GM21619 (cell line): ENCODE measurements around the gene GRIP2.

Experiments
- ATAC-seq: cut with Tn5 transposase; IDR thresholded peaks from one replicate; pipeline ENCODE4 v1.9.1; 2021; ENCODE audit not compliant: unreplicated experiment

GRIP2 gene

DNA sequence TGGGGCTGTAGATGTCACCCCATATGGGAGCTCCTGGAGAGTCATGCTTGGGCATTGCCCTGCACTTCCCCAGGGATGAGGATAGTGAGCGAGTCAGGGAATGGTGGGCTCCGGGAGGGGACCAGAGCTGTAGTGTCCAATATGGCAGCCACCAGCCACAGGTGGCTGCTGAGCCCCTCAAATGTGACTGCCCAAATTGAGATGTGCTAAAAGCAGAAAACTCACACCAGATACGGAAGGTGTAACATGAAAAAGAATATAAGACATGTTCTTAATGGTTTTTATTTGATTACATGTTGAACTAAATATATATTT is 31.7 kb downstream of the GRIP2 start:
- ATAC-seq = no peak

DNA sequence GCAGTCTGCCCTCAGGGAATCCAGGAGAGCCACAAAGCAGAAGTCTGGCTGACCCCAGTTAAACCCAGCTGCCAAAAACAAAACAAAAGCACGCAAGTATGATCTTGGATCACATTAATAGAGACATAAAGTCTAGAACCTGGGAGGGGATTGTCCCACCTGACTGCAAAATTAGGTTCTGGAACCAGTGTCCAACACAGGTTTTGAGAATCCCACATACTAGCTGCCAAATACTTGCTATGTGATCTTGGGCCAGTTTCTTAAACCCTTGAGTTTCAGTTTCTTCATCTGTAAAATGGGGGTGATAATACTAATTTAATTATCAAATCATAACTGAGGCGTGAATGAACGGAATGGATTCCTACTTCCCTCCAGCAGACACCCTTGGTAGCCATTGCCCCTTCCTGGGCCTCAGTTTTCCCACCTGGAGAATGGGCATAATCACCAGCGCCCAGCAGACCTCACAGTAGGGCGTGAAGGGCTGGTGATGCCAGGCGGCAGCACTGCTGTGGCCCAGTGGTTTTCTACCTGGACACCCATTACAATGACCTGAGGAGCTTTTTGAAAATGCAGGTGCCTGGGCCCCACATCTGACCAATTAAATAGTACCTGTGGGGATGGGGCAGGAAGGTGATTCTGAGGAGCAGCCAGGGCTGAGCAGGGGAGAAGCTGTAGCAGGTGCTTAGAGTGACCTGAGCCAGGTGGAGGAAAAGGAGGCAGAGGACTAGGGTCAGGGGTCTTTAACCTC is 32.2 kb downstream of the GRIP2 start:
- no peak for ATAC-seq

DNA sequence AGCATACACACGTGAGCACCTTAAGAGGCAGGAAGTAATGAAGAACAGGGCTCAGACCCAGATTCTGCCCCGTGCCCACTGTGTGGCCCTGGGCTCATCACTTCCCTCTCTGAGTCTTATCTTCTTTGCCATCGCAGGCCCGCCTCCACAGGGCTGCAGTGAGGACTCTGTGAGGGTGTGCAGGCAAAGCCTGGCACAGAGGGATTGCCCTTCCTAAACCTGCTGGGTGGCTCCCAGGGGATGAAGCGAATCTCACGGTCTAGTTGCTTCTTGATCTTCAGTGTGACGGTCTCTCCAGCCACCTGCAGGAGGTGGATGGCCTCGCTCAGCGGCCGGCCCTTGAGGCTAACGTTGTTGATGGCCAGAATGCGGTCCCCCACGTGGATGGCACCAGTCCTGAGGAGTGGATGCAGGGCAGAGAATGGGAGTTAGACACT is 32.8 kb downstream of the GRIP2 start:
- ATAC-seq = no peak

DNA sequence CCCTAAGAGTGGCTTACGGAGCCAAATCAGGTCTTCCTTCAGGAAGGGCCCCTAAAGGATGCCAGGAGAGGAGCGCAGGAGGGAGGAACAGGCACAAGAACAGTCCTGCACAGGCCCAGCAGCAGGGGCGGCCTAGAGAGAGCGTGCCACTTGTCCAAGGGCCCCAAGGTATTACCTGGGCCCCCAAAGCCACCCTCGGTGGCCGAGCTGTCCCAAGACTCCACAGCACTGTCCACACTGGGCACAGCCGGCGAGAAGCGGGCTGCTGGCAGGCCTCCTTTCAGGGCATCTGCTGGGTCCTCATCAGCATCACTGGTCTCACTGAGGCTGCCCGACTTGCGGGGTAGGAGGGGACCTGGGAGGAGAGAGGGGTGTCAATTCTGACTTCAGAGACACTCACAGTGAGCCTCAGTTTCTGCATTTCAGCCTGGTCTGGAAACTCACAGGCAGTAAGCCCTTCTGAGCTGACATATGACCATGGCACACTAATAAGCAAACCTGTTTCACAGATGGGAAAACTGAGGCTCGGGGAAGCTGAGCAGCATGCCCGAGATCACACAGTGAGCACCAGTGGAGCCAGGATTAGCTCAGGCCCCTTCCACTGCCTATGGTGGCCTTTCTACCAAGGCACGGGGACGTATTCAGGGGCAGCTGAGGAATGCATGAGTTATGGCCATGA is 33.4 kb downstream of the GRIP2 start:
- no peak for ATAC-seq

DNA sequence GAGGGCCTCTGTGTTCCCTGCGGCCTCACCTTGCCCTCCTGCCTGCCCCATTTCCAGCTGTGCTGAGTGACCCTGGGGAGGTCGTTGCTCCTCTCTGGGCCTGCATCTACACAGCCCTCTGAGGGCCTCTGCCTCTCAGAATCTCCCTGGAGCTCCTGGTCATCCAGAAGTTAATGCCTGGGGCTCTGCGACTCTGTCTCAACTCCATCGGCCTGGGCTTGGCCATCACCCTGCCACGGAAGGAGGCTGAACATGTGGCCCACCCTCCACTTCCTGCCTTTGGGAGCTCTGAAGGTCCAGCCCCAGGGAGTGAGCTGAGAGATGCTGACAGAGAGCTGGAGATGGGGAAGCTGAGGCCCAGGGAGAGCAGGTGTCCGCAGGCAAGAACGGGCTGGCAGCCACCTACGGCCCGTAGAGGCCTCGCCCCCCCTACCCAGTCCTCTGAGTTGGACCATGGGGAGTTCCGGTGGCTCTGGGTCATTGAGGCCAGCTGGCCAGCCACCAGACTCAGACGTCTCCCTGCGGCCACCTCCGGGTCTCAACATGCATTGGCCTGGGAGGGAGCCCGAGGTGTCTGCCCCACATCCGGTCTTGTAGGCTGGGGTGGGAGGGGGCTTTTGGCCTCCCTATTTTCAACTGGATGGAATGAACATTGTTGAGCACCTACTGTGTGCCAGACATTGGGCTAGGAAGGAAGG is 34.2 kb downstream of the GRIP2 start:
- ATAC-seq = no peak

DNA sequence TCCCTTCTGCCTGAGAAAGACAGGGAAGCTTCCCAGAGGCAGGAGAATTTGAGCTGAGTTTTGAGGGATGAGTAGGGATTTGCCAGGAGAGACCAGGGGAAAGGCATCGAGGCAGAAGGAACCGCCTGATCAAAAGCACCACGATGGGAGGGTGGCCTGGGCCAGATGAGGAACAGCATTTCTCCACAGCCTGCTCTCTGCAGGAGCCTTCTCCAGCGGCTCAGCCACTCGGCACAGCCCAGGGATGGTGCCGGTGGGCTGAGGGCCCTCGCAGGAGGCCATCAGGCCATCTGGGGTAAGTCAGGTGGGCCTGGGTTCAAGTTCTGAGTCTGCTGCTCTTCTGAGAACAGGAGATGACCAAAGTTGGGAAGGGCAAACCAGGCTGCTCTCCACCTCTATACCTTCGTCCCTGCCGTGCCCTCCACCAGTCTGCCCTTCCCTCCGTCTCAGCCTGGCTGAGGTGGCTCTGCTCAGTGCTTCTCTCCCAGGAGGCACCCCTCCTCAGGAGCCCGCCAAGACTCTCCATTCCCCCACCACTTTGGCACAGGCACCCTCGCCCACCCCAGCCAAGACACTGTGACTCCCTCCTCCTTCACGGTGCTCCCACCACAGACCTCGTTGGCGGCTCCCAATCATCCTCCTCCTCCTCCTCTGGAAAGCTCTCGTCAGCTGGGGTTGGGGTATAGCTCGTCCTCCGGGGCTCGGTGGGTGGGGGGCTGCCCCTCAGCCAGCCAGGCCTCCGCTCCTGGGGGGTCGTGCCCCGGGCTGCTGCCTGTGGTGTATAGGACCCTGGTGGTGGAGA is 34.9 kb downstream of the GRIP2 start:
- no peak for ATAC-seq

DNA sequence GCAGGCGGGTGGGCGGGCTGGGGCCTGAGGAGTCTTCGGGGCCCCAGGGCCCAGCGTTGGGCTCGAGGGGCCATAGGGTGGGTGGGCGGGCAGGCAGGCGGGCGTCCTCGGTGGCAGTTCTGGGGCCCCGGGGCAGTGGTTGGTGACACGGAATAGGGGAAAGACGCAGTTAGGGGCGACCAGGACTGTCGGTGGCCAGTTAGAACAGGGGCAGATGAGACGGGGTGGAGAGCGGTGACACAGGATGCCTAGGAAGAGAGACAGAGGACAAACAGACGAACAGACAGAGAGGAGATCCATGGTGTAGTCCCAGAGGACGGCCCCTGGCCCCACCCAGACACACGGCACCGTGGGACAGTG is 36.5 kb downstream of the GRIP2 start:
- ATAC-seq = no peak

DNA sequence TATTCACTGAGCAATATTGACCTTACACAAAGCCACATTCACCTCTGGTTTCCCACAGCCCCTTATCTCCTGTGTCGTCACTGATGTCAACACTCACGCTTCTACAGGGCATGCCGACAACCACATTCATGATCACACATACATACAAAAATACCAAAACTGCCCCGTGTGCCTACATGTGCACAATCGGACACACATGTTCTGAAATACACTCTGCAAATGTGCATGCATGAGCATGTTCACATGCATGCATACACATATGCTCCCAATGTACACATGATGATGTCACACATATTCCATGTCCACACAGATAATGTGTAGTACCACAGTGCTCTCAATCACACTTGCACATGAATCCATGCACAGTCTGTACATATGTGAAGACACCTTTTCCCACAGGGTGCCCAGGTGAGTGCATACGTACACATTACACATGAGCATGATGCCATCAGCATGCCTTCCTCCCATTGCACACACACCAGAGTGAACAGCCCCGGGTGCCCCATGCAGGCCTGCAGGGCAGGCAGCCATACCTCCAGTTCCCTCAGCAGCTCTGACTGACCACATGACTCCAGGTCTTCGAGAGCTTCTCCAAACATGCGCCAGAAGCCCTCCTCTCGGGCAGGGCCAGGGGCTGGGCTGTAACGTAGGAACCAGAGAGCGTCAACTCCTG is 37.0 kb downstream of the GRIP2 start:
- ATAC-seq = no peak

DNA sequence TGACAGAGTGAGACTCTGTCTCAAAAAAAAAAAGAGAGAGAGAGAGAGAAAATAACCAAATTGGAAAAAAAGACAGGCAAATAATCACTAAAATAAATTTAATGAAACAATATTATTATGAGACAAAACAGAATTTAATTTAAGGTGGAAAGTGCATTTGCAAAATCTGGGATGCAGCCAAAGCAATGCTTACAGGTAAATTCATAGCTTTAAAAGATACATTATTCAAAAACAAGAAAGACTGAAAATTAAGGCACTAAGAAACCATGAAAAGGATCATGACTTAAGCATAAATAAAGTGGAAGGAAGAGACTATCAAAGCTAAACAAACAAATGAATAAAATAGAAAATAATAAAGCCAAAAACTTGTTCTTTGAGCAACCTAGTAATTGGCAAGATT is 37.7 kb downstream of the GRIP2 start:
- no peak for ATAC-seq

DNA sequence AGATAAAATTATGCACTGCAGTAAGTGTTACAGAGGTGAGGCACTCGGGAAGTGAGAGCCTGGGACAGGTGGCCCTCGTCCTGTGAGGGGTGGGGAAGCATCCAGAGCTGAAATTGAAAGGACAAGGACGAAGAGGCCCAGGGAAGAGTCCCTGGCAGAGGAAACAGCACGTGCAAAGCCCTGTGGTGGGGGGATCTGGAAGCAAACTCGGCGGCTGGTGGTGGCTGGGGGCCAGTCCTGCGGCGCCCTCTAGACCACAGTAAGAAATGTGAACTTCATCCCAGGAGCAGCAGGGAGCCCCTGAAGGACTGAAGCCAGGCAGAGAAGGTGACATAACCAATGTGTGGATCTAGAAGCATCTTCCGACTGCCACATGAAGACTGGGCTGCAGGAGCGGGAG is 42.8 kb downstream of the GRIP2 start:
- ATAC-seq = no peak

DNA sequence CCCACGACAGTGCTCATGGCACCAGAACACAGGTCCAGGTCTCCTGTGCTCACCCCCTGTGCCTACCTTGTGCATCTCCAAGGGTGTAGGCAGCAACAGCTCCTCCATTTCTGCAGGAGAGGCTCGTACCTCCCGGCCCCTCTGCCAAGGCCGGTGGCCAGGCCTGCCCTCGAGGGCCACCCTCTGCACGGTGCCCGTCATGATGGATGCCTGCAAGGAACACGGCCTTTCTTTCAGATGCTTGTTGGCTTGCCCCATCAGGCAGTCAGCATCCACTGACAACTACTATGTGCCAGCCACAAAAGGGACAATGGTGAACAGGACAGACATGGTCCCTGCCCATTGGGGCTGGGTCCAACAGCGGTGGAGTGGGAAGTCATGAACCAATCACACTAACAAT is 43.8 kb downstream of the GRIP2 start:
- no peak for ATAC-seq

DNA sequence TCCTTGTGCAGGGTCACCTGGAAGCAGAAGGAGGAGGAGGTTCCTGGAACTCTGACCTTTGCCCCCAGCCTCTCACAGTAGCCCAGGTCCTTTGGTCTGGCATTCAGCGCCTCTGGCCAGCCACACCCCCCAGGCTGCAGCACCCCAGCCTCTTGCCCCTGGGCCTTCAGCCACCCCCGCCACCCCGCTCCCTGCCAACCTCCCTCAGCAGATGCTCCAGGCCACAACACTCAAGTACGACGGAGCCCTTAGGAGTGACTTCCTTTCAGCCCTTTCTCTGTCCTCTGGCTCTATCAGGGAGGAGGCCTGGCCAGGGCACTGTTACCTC is 45.2 kb downstream of the GRIP2 start:
- ATAC-seq = no peak

DNA sequence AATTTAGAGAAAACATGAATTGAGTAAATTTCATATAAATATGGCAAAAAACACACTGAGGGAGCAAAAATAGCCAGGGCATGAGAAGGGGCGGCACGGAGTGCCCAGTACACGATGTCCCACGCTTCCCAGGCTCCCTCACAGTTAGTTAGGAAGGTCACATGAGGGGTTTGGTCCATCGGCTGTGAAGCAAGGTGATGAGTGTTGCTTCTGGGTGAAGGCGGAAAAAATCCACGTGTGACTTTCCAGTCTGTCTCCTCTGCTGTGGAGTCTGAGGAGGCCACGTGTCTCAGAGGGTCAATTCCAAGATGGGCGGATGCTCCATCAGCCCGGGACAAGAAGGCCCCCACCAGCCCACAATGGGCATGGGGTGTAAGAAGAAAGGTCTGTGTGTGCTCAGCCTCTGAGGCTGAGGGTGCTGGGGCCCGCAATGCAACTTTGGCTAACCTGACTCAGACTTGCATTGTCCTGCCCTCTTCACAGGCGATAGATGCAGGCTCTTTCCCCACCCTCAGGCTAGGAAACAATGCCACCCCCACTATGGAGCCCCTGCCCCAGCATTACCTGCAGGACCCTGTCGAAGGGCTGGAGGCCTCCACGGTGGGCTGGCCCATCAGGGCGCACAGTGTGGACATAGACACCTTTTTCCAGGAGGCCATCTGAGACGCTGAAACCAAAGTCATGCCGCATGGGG is 45.7 kb downstream of the GRIP2 start:
- no peak for ATAC-seq

DNA sequence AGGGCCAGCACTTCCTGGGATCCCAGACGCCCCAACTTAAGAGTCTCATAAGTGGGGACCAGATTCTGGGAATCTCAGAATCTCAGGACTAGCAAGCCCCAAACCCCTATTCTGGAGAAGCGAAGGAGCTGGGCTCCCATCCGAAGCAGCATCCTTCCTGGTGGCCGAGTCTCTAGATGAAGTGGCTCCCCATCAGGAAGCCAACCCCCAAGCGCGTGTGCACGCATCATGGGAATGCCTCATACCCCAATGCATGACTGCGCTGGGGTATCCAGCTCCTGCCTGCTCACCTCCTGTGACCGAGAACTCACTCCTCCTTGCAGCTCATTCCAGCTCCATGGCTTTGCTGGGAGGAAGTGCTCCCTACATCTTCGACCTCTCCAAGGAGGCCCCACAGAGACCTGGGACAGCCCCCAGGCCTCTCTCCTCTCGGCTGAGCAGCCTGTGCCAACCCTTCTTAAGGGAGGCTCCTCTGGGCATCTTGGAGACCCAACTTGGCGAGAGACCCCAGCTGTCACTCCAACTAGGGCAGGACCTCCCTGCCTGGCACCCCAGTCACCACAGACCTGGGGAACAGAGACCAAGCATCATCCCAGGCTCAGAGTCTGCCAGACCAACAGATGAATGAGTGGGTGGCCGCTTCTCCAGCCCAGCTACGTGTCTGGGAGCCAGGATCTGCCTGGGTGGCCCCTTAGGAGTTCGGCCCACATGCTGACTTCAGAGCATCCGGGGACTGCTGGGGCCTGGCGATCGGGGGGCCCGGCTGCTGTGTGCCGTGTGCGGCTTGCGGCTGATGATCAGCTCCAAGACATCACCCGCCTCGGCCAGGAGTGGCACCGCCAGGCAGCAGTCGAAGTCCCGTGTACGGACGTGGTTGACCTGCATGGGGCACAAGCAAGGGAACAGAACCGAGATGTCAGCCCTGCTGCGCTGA is 46.9 kb downstream of the GRIP2 start:
- ATAC-seq = no peak

DNA sequence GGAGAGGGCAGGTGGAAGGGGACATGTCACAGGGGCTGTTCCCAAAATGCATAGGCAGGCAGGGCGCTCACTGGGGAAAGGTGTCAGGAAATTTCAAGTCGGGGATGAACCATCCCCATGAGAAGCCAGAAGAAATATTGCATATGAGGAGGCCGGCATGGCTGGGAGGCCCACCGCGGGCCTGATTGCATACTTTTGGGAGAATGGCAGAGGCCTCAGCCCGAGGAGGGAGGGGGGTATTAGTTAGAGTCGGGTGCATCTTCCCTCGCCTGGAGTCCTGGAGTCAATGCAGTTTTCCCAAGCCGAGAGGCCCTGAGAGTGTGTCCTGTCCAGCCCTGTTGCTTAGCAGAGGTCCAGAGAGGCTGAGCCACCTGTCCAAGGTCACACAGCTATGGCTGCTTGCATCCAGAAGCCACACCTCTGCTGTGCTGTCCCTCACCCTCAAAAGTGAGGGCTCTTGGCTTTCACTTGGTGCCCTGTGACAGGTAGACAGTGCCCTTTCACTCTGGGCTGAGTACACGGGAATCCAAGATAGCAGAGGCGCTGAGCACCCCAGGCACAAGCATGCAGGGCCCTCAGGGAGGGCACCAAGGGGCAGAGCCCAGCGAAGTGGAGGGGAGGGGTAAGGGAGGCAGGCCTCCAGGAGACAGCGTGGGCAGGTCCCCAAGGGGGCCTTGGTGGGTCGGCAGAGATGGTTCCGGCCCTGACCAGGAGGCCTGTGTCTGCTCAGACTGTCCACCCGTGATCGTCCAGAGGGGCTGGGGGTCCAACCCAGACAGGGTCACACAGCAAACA is 48.5 kb downstream of the GRIP2 start:
- ATAC-seq = no peak

DNA sequence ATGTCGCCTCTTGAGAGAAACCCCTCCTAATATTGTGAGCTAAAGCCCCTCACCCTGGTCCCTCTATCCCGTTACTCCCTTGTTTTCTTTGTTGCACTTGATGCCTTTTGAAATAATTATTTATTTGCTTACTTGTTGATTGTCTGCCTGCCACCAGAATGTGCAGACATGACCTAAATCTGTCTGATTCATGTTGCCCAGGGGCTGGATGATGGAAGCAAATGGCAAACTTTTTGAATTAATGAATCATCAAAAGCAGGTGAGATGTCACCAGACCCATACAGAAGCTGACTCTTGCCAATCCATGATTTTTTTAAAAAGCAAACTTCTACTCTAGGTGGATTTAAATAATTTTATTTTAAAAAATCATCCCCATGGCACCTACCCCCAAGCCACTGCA is 49.3 kb downstream of the GRIP2 start:
- ATAC-seq = no peak

DNA sequence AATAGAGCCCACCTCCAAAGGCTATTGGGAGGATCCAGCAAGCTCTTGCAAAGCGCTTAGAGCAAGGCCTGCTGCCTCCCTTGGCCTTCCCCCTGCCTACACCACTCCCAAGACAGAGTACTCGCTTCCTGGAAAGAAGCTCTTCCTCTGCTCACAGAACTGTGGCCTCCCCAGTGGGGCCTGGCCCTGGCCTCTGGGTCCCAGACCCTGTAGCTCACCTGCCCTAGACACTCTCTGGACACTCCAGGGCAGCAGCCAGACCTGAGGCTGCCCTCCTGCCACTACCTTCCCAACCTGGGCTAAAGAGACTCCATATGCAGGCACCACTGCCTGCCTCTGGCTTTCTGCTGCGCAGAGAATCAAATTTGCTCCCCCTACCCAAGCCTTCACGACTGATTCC is 49.9 kb downstream of the GRIP2 start:
- no peak for ATAC-seq

DNA sequence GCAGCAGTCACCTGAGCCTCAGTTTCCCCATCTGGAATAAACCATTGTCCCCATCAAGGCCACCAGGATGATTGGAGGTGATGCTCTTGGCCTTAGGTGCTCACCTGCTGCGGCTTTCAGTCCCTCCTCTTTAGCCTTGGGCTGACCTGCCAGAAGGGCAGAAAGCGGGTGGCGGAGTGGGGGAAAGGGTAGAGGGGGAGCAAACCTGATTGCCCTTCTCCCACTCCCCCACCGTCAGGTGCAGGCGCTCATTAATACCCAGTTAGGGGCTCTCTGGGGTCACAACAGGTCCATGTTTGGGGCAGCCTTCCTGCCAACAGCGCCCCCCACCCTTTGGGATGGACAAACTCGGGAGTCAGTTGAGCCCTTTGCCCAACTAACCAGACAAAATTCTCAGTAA is 50.5 kb downstream of the GRIP2 start:
- no peak for ATAC-seq
